IMR-90 (cell line): ENCODE results near the gene CSGALNACT2. TPM values are rescaled to one million over a fixed set of nuclear protein-coding genes. Genes with fewer than 3 reads are reported as not detected.

Experiments
- ATAC-seq: fragments of 200-7000 bp; cut with Tn5 transposase; 2 replicates; pipeline ENCODE4 v1.9.1; 2020; ENCODE audit warnings: low read depth, mild to moderate bottlenecking, moderate library complexity
- BruUV-seq: library from RNA; stranded (reverse); fragments of 400-500 nt; replicated peaks from 2 replicates; lab custom pipeline; 2021; lab: Mats Ljungman, UMichigan
- CTCF ChIA-PET: fragments of 300-600 bp; formaldehyde crosslinking; extraction: SDS; loops from one replicate; lab custom pipeline; 2021; ENCODE audit warnings: antibody characterized with exemption; lab: Yijun Ruan, JAX
- POLR2A ChIA-PET: fragments of 300-600 bp; sonication (Branson Sonifier 250); formaldehyde crosslinking; loops from one replicate; lab custom pipeline; 2022; ENCODE audit warnings: antibody characterized with exemption; ENCODE audit not compliant: unreplicated experiment; lab: Charles Lee
- DNase-seq: peaks from one replicate; pipeline ENCODE4 v3.0.0; 2013
- H2AFZ ChIP-seq: replicated peaks from 2 replicates; pipeline ENCODE3; 2013; ENCODE audit warnings: low read length, mild to moderate bottlenecking; ENCODE audit not compliant: poor library complexity
- H2AK5ac ChIP-seq: 2 replicates; pipeline ENCODE4 v1.6.1; 2013; ENCODE audit warnings: low read depth, low read length, inconsistent platforms
- H2AK9ac ChIP-seq: replicated peaks from 2 replicates; pipeline ENCODE3; 2013; ENCODE audit warnings: mild to moderate bottlenecking, low read depth, low read length, moderate library complexity; ENCODE audit not compliant: poor library complexity
- H2BK120ac ChIP-seq: 2 replicates; pipeline ENCODE4 v1.6.1; 2013; ENCODE audit warnings: low read depth, low read length, inconsistent platforms
- H2BK15ac ChIP-seq: 3 replicates; pipeline ENCODE4 v1.6.1; 2013; ENCODE audit warnings: low read depth, low read length, inconsistent platforms
- H2BK20ac ChIP-seq: 2 replicates; pipeline ENCODE4 v1.6.1; 2013; ENCODE audit warnings: low read depth, mild to moderate bottlenecking, inconsistent platforms, low read length, moderate library complexity
- H2BK5ac ChIP-seq: 2 replicates; pipeline ENCODE4 v1.6.1; 2013; ENCODE audit warnings: mild to moderate bottlenecking, low read depth, low read length, inconsistent platforms; ENCODE audit not compliant: poor library complexity, severe bottlenecking
- H3K14ac ChIP-seq: replicated peaks from 2 replicates; pipeline ENCODE4 v1.6.1; 2013; ENCODE audit warnings: low read depth, low read length, inconsistent platforms
- H3K18ac ChIP-seq: 2 replicates; pipeline ENCODE4 v1.6.1; 2013; ENCODE audit warnings: low read depth, low read length, control low read depth
- H3K23ac ChIP-seq: 2 replicates; pipeline ENCODE4 v1.6.1; 2013; ENCODE audit warnings: low read depth, low read length, inconsistent platforms
- H3K27ac ChIP-seq: 2 replicates; pipeline ENCODE4 v1.5.1; 2013; ENCODE audit warnings: mild to moderate bottlenecking, control low read depth, low read length; ENCODE audit not compliant: insufficient read depth
- H3K27me3 ChIP-seq: 2 replicates; pipeline ENCODE4 v1.6.1; 2013; ENCODE audit warnings: low read length; ENCODE audit not compliant: control insufficient read depth, insufficient read depth
- H3K36me3 ChIP-seq: 2 replicates; pipeline ENCODE4 v1.6.1; 2013; ENCODE audit warnings: low read length, mixed read lengths; ENCODE audit not compliant: control insufficient read depth, insufficient read depth
- H3K4ac ChIP-seq: 2 replicates; pipeline ENCODE4 v1.6.1; 2013; ENCODE audit warnings: low read depth, low read length, inconsistent platforms
- H3K4me1 ChIP-seq: 2 replicates; pipeline ENCODE4 v1.6.1; 2013; ENCODE audit warnings: low read length, mixed read lengths; ENCODE audit not compliant: control insufficient read depth, insufficient read depth
- H3K4me2 ChIP-seq: 2 replicates; pipeline ENCODE4 v1.6.1; 2013; ENCODE audit warnings: low read depth, mild to moderate bottlenecking, control low read depth, low read length, moderate library complexity
- H3K4me3 ChIP-seq: 2 replicates; pipeline ENCODE4 v1.5.1; 2013; ENCODE audit warnings: low read depth, mild to moderate bottlenecking, control low read depth, low read length, moderate library complexity; ENCODE audit not compliant: insufficient read depth
- H3K56ac ChIP-seq: 2 replicates; pipeline ENCODE4 v1.6.1; 2013; ENCODE audit warnings: low read length, inconsistent platforms; ENCODE audit not compliant: insufficient read depth; ENCODE audit errors: extremely low read depth
- H3K79me1 ChIP-seq, 2 experiments: 2 replicates each; pipeline ENCODE4 v1.6.1; 2013; ENCODE audit warnings: low read length in 2 of 2, inconsistent platforms in 1 of 2, low read depth in 1 of 2
- H3K9ac ChIP-seq: 2 replicates; pipeline ENCODE4 v1.6.1; 2013; ENCODE audit warnings: low read depth, low read length, control low read depth
- H3K9me1 ChIP-seq: 2 replicates; pipeline ENCODE4 v1.6.1; 2013; ENCODE audit warnings: low read length, inconsistent platforms; ENCODE audit not compliant: insufficient read depth
- H3K9me3 ChIP-seq: 2 replicates; pipeline ENCODE4 v1.6.1; 2013; ENCODE audit warnings: low read length; ENCODE audit not compliant: control insufficient read depth, insufficient read depth
- H4K20me1 ChIP-seq: 2 replicates; pipeline ENCODE4 v1.6.1; 2013; ENCODE audit warnings: low read length, inconsistent platforms; ENCODE audit not compliant: insufficient read depth
- H4K5ac ChIP-seq: 2 replicates; pipeline ENCODE4 v1.6.1; 2013; ENCODE audit warnings: mild to moderate bottlenecking, low read depth, low read length, control low read depth
- H4K8ac ChIP-seq, 2 experiments: 2 replicates each; pipeline ENCODE4 v1.6.1; 2013; ENCODE audit warnings: low read depth in 2 of 2, low read length in 2 of 2, control low read depth in 1 of 2, inconsistent platforms in 1 of 2
- H4K91ac ChIP-seq: 2 replicates; pipeline ENCODE4 v1.6.1; 2013; ENCODE audit warnings: low read depth, low read length, inconsistent platforms; ENCODE audit not compliant: insufficient read depth
- BHLHE40 ChIP-seq: fragments of 150-350 bp; IDR thresholded peaks from 2 replicates; pipeline ENCODE4 v1.6.1; 2016; ENCODE audit warnings: mild to moderate bottlenecking, low read depth, low read length
- CEBPB ChIP-seq: IDR thresholded peaks from 2 replicates; pipeline ENCODE4 v1.6.1; 2012; ENCODE audit warnings: low read depth, low read length, improper control_type of control experiment
- CHD1 ChIP-seq: IDR thresholded peaks from 2 replicates; pipeline ENCODE4 v1.6.1; 2012; ENCODE audit warnings: low read depth, low read length, improper control_type of control experiment
- FOS ChIP-seq: fragments of 150-350 bp; IDR thresholded peaks from 2 replicates; pipeline ENCODE4 v1.6.1; 2016; ENCODE audit warnings: low read depth, low read length
- MAFK ChIP-seq: IDR thresholded peaks from 2 replicates; pipeline ENCODE4 v1.6.1; 2012; ENCODE audit warnings: low read depth, low read length, improper control_type of control experiment
- MAZ ChIP-seq: IDR thresholded peaks from 2 replicates; pipeline ENCODE4 v1.6.1; 2012; ENCODE audit warnings: low read depth, mild to moderate bottlenecking, low read length, improper control_type of control experiment, moderate library complexity, borderline replicate concordance
- MXI1 ChIP-seq: IDR thresholded peaks from 2 replicates; pipeline ENCODE4 v1.6.1; 2012; ENCODE audit warnings: low read depth, mild to moderate bottlenecking, low read length, moderate library complexity, borderline replicate concordance
- NFE2L2 ChIP-seq: fragments of 150-350 bp; IDR thresholded peaks from 2 replicates; pipeline ENCODE4 v1.6.1; 2016; ENCODE audit warnings: low read depth, mild to moderate bottlenecking, low read length
- POLR2A ChIP-seq: IDR thresholded peaks from 2 replicates; pipeline ENCODE4 v1.6.1; 2012; ENCODE audit warnings: mild to moderate bottlenecking, low read depth, low read length
- RAD21 ChIP-seq: IDR thresholded peaks from 2 replicates; pipeline ENCODE4 v1.6.1; 2012; ENCODE audit warnings: low read length, improper control_type of control experiment
- RCOR1 ChIP-seq: IDR thresholded peaks from 2 replicates; pipeline ENCODE4 v1.6.1; 2012; ENCODE audit warnings: mild to moderate bottlenecking, low read length, improper control_type of control experiment; ENCODE audit not compliant: insufficient replicate concordance
- RFX5 ChIP-seq: IDR thresholded peaks from 2 replicates; pipeline ENCODE4 v1.8.0; 2012; ENCODE audit warnings: low read depth, mild to moderate bottlenecking, low read length, moderate library complexity
- SMC3 ChIP-seq: fragments of 150-350 bp; IDR thresholded peaks from 2 replicates; pipeline ENCODE4 v1.6.1; 2016; ENCODE audit warnings: low read depth, mild to moderate bottlenecking, antibody characterized with exemption, low read length, moderate library complexity
- WGBS, 2 experiments: methylation state at CpG; one replicate each; pipeline versions ENCODE4 v1.1.5 to v1.1.7; 2013; ENCODE audit warnings: missing lambda C conversion rate in 2 of 2; ENCODE audit not compliant: insufficient read length in 1 of 2; ENCODE audit errors: extremely low coverage in 2 of 2; 5-methylcytosine and 5-hydroxymethylcytosine counted together
- dilution Hi-C: fragments of 300-500 bp; cut with HindIII; formaldehyde crosslinking; loops from one replicate; pipeline ENCODE4 v1.14.3; 2018; ENCODE audit warnings: low sequenced_read_pairs; ENCODE audit not compliant: unreplicated experiment
- in situ Hi-C: fragments of 300-500 bp; cut with MboI; formaldehyde crosslinking; loops from 3 replicates; pipeline ENCODE4 v1.14.3; 2019; ENCODE audit warnings: low sequenced_read_pairs, inconsistent platforms, mixed read lengths
- intact Hi-C: fragments of 100-400 bp; cut with micrococcal nuclease; formaldehyde crosslinking; loops from 2 replicates; pipeline ENCODE4 v1.10.0; 2022
- polyA plus RNA-seq, 3 experiments: library from polyadenylated mRNA; depleted of rRNA; stranded (reverse); fragments of >200 nt; gene quantifications; 2 replicates each; pipeline ENCODE4 v1.2.3, GENCODE V29; 2012; ENCODE audit warnings: low replicate concordance in 1 of 3
- total RNA-seq: library from RNA; depleted of rRNA; stranded (reverse); fragments of >200 nt; gene quantifications from 2 replicates; pipeline ENCODE4 v1.2.3, GENCODE V29; 2012
- TF ChIP-seq, protein P1 (sequence below): fragments of 150-350 bp; IDR thresholded peaks from 2 replicates; pipeline ENCODE4 v1.6.1; 2016; ENCODE audit warnings: low read depth, mild to moderate bottlenecking, low read length, moderate library complexity, borderline replicate concordance
- TF ChIP-seq, protein P2 (sequence below): conservative IDR thresholded peaks from 2 replicates; pipeline ENCODE4 v1.5.1; 2012; ENCODE audit warnings: mild to moderate bottlenecking, low read depth, low read length, improper control_type of control experiment

CSGALNACT2 gene
- total and polyA plus RNA-seq, 2 of the 4 experiments (the other 2 are of a cell fraction) = 6.5 to 13.1 TPM

- Histone ChIP-seq H2AFZ (no peak overlapping the region), H3K9ac (no peak overlapping the region), H3K56ac (no peak overlapping the region), H4K5ac (no peak overlapping the region), H3K27me3 (no peaks in the 10 kb centered on the region), H3K4me3 (no peak overlapping the region), H4K91ac (no peak overlapping the region), H2AK9ac (no peak overlapping the region), H4K8ac (peak overlapping the region in 1 of 2 experiments; percentile 47; a peak in 1 of 4 replicates), H3K4ac (peak overlapping the region; percentile 80; the same call in 1 of the 2 replicates), H3K9me1 (peaks cover 9% of the 10 kb centered on the region), H3K23ac (peak overlapping the region; percentile 64; the same call in 1 of the 2 replicates), H3K14ac (no peak overlapping the region; the same call in 1 of the 2 replicates), H3K18ac (peak overlapping the region; percentile 65; the same call in 1 of the 2 replicates), H3K9me3 (no peaks in the 10 kb centered on the region), H3K79me1 (peaks cover 29 to 40% of the 10 kb centered on the region in 2 experiments), H2BK120ac (peak overlapping the region; percentile 85; the same call in 1 of the 2 replicates), H3K4me1 (peaks cover 12% of the 10 kb centered on the region), H4K20me1 (peaks cover 15% of the 10 kb centered on the region; the same call in 1 of the 2 replicates), H2BK15ac (peak overlapping the region; percentile 81; the same call in 1 of the 3 replicates), H2BK20ac (peak overlapping the region; percentile 11; the same call in 1 of the 2 replicates), H3K27ac (peak overlapping the region; percentile 56; the same call in 1 of the 2 replicates), H3K4me2 (peak overlapping the region; percentile 40; the same call in 1 of the 2 replicates), H3K36me3 (peaks cover 18% of the 10 kb centered on the region), H2AK5ac (peak overlapping the region; percentile 78; the same call in 1 of the 2 replicates), H2BK5ac (peak overlapping the region; percentile 95)
- peak; percentile 75 for ATAC-seq
- intact Hi-C loops = no loop called here
- WGBS, 2 experiments = no CpG with 5 or more reads among the region's 1 CpG
- ChIA-PET CTCF (interaction anchor here (0.6 to 1.6 kb wide), 2 partner anchors 10 to 18 kb away, joined by 3 to 7 read pairs; no protein-coding TSS in a partner anchor), POLR2A (no interaction called here)
- no TSS peak for BruUV-seq
- dilution Hi-C loops = no loop called here
- DNase-seq = peak; percentile 90
- in situ Hi-C loops = no loop called here
- TF ChIP-seq, protein P1, sequence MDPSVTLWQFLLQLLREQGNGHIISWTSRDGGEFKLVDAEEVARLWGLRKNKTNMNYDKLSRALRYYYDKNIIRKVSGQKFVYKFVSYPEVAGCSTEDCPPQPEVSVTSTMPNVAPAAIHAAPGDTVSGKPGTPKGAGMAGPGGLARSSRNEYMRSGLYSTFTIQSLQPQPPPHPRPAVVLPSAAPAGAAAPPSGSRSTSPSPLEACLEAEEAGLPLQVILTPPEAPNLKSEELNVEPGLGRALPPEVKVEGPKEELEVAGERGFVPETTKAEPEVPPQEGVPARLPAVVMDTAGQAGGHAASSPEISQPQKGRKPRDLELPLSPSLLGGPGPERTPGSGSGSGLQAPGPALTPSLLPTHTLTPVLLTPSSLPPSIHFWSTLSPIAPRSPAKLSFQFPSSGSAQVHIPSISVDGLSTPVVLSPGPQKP = no peak
- TF ChIP-seq MAZ = no peak
- TF ChIP-seq MXI1 = no peak
- peak; percentile 83 for TF ChIP-seq FOS
- no peak for TF ChIP-seq MAFK
- no peak for TF ChIP-seq RAD21
- TF ChIP-seq CEBPB = peak; percentile 88
- TF ChIP-seq, protein P2, sequence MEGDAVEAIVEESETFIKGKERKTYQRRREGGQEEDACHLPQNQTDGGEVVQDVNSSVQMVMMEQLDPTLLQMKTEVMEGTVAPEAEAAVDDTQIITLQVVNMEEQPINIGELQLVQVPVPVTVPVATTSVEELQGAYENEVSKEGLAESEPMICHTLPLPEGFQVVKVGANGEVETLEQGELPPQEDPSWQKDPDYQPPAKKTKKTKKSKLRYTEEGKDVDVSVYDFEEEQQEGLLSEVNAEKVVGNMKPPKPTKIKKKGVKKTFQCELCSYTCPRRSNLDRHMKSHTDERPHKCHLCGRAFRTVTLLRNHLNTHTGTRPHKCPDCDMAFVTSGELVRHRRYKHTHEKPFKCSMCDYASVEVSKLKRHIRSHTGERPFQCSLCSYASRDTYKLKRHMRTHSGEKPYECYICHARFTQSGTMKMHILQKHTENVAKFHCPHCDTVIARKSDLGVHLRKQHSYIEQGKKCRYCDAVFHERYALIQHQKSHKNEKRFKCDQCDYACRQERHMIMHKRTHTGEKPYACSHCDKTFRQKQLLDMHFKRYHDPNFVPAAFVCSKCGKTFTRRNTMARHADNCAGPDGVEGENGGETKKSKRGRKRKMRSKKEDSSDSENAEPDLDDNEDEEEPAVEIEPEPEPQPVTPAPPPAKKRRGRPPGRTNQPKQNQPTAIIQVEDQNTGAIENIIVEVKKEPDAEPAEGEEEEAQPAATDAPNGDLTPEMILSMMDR = no peak
- no peak for TF ChIP-seq NFE2L2
- no peak for TF ChIP-seq SMC3
- TF ChIP-seq RCOR1 = no peak
- TF ChIP-seq BHLHE40 = peak; percentile 16; the same call in 1 of the 2 replicates
- no peak for TF ChIP-seq RFX5
- TF ChIP-seq CHD1 = no peak
- no peak for TF ChIP-seq POLR2A
These were observed 22.0 kb downstream of the CSGALNACT2 start for GRCh38 chr10:43160046-43160920.
